ENCODE results near the gene ACACB. TPM values are rescaled to one million over a fixed set of nuclear protein-coding genes. Genes with fewer than 3 reads are reported as not detected.

The ACACB gene
- total RNA-seq, 1 experiment from 2014 or later, result 8.2 TPM

GRCh38 chr12:109192358-109192757 lies 76.0 kb downstream of the ACACB start:
- TF ChIP-seq CTCF (conservative IDR thresholded peaks at IDR 0.05; ENCODE audit: low read depth, low read length) (no peak), EZH2 (IDR thresholded peaks at IDR 0.05; ENCODE audit: borderline replicate concordance, low read depth, low read length, poor library complexity, severe bottlenecking) (no peak)
- H3K36me3 ChIP-seq (ENCODE audit: insufficient read depth, low read length, poor library complexity, severe bottlenecking), result no peaks in the 10 kb centered on the region
- no peak overlapping the region for H3K4me3 ChIP-seq (ENCODE audit: low read depth, low read length, poor library complexity, severe bottlenecking)
- DNase-seq (ENCODE audit: low spot score), result no peak
- BruUV-seq (replicated peaks), result no TSS peak
- intact Hi-C loops (cut with micrococcal nuclease; ENCODE audit: unreplicated experiment), result no loop called here
- H3K27me3 ChIP-seq (replicated peaks; ENCODE audit: insufficient read depth, low read depth, low read length, poor library complexity), result no peaks in the 10 kb centered on the region
- no peaks in the 10 kb centered on the region for H3K9me3 ChIP-seq (ENCODE audit: low read depth, low read length, poor library complexity, severe bottlenecking)
- POLR2A ChIA-PET (ENCODE audit: low non-redundant PET), result no interaction called here
- H3K4me1 ChIP-seq (ENCODE audit: insufficient read depth, low read length, poor library complexity, severe bottlenecking), result no peaks in the 10 kb centered on the region
- CTCF ChIA-PET, result no interaction called here
- H3K27ac ChIP-seq (ENCODE audit: low read depth, low read length, poor library complexity, severe bottlenecking), result no peak overlapping the region

- Histone ChIP-seq H3K27ac (ENCODE audit: low read depth, low read length, poor library complexity, severe bottlenecking) (no peak overlapping the region), H3K9me3 (ENCODE audit: low read depth, low read length, poor library complexity, severe bottlenecking) (no peaks in the 10 kb centered on the region), H3K4me3 (ENCODE audit: low read depth, low read length, poor library complexity, severe bottlenecking) (no peak overlapping the region), H3K27me3 (replicated peaks; ENCODE audit: insufficient read depth, low read depth, low read length, poor library complexity) (no peaks in the 10 kb centered on the region), H3K4me1 (ENCODE audit: insufficient read depth, low read length, poor library complexity, severe bottlenecking) (no peaks in the 10 kb centered on the region), H3K36me3 (ENCODE audit: insufficient read depth, low read length, poor library complexity, severe bottlenecking) (no peaks in the 10 kb centered on the region)
- no peak for DNase-seq (ENCODE audit: low spot score)
- TF ChIP-seq CTCF (conservative IDR thresholded peaks at IDR 0.05; ENCODE audit: low read depth, low read length), result no peak
- TF ChIP-seq EZH2 (IDR thresholded peaks at IDR 0.05; ENCODE audit: borderline replicate concordance, low read depth, low read length, poor library complexity, severe bottlenecking), result no peak
- POLR2A ChIA-PET (ENCODE audit: low non-redundant PET), result no interaction called here
- intact Hi-C loops (cut with micrococcal nuclease; ENCODE audit: unreplicated experiment), result no loop called here
- no TSS peak for BruUV-seq (replicated peaks)
- CTCF ChIA-PET, result no interaction called here
These were observed 77.5 kb downstream of the ACACB start for GRCh38 chr12:109193896-109194295.

- BruUV-seq (replicated peaks), result no TSS peak
- ChIA-PET CTCF (no interaction called here), POLR2A (ENCODE audit: low non-redundant PET) (no interaction called here)
- H3K36me3 ChIP-seq (ENCODE audit: insufficient read depth, low read length, poor library complexity, severe bottlenecking), result no peaks in the 10 kb centered on the region
- no peak overlapping the region for H3K27ac ChIP-seq (ENCODE audit: low read depth, low read length, poor library complexity, severe bottlenecking)
- H3K4me3 ChIP-seq (ENCODE audit: low read depth, low read length, poor library complexity, severe bottlenecking), result no peak overlapping the region
- DNase-seq (ENCODE audit: low spot score), result no peak
- H3K4me1 ChIP-seq (ENCODE audit: insufficient read depth, low read length, poor library complexity, severe bottlenecking), result no peaks in the 10 kb centered on the region
- H3K27me3 ChIP-seq (replicated peaks; ENCODE audit: insufficient read depth, low read depth, low read length, poor library complexity), result no peaks in the 10 kb centered on the region
- intact Hi-C loops (cut with micrococcal nuclease; ENCODE audit: unreplicated experiment), result no loop called here
- TF ChIP-seq CTCF (conservative IDR thresholded peaks at IDR 0.05; ENCODE audit: low read depth, low read length) (no peak), EZH2 (IDR thresholded peaks at IDR 0.05; ENCODE audit: borderline replicate concordance, low read depth, low read length, poor library complexity, severe bottlenecking) (no peak)
- no peaks in the 10 kb centered on the region for H3K9me3 ChIP-seq (ENCODE audit: low read depth, low read length, poor library complexity, severe bottlenecking)
These were observed 79.9 kb downstream of the ACACB start for GRCh38 chr12:109196332-109196731.

All from A673 (cell line).